Endothelial cell (in vitro differentiated cells): ENCODE measurements around the gene OR8B4. TPM values are rescaled to one million over a fixed set of nuclear protein-coding genes. Genes with fewer than 3 reads are reported as not detected.
"Not testable (repeated sequence)": the region's sequence is repeated elsewhere in the genome, so short reads cannot be mapped to it uniquely, and the experiment has no call there.

Experiments used
- DNase-seq: peaks from one replicate; pipeline ENCODE4 v3.0.0; 2021; ENCODE audit warnings: low spot score
- H3K27ac Mint-ChIP-seq: one replicate; pipeline ENCODE4 v1.8.0; 2021; ENCODE audit warnings: mixed read lengths, inconsistent platforms; ENCODE audit not compliant: unreplicated experiment
- H3K27me3 Mint-ChIP-seq: one replicate; pipeline ENCODE4 v1.8.0; 2021; ENCODE audit warnings: mild to moderate bottlenecking, moderate library complexity, mixed read lengths, inconsistent platforms; ENCODE audit not compliant: unreplicated experiment
- H3K36me3 Mint-ChIP-seq: one replicate; pipeline ENCODE4 v1.8.0; 2021; ENCODE audit warnings: mild to moderate bottlenecking, low read depth, mixed read lengths, inconsistent platforms; ENCODE audit not compliant: unreplicated experiment
- H3K4me1 Mint-ChIP-seq: one replicate; pipeline ENCODE4 v1.8.0; 2021; ENCODE audit warnings: mild to moderate bottlenecking, mixed read lengths, inconsistent platforms; ENCODE audit not compliant: unreplicated experiment
- H3K4me3 Mint-ChIP-seq: one replicate; pipeline ENCODE4 v1.8.0; 2021; ENCODE audit warnings: mild to moderate bottlenecking, mixed read lengths, inconsistent platforms; ENCODE audit not compliant: unreplicated experiment
- H3K9me3 Mint-ChIP-seq: one replicate; pipeline ENCODE4 v1.8.0; 2021; ENCODE audit warnings: mixed read lengths, inconsistent platforms; ENCODE audit not compliant: unreplicated experiment
- total RNA-seq: library from RNA; stranded (reverse); fragmentation: NEBNext Ultra II Directional; extraction: Animal tissue kit (Norgen Biotek cat#: 25700); gene quantifications from one replicate; pipeline ENCODE4 v1.2.1, GENCODE V29; 2021; ENCODE audit not compliant: unreplicated experiment
- TF ChIP-seq, protein P1 (sequence below): fragments of 200-600 bp; sonication (generic); IDR thresholded peaks from one replicate; pipeline ENCODE4 v1.5.0; 2021; ENCODE audit warnings: antibody characterized with exemption; ENCODE audit not compliant: unreplicated experiment

The OR8B4 gene
- total RNA-seq, 1 donor from 2014 or later = not detected

DNA sequence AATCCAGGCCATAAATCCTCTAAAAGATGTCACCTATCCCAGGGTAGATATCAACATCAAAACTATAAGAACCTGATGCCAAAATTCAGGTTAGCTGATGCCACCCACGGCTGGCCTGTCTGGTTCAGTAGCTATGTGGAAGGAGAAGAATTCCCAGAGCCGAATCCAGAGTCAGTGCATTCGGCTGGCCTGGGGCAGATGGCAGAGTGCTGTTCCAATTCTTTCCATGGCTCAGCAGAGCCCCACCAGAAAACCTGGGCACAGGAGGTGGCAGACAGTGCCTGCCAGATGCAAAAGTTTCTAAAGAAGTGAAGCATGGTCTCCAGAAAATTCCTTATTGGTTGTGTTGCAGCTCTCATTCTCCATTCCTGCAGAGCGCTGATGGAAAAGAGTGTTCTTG lies 40.7 kb upstream of the OR8B4 start:
- H3K27me3 Mint-ChIP-seq = peaks cover 1% of the 10 kb centered on the region
- H3K4me1 Mint-ChIP-seq = peaks cover 71% of the 10 kb centered on the region
- no peak for DNase-seq
- TF ChIP-seq, protein P1, sequence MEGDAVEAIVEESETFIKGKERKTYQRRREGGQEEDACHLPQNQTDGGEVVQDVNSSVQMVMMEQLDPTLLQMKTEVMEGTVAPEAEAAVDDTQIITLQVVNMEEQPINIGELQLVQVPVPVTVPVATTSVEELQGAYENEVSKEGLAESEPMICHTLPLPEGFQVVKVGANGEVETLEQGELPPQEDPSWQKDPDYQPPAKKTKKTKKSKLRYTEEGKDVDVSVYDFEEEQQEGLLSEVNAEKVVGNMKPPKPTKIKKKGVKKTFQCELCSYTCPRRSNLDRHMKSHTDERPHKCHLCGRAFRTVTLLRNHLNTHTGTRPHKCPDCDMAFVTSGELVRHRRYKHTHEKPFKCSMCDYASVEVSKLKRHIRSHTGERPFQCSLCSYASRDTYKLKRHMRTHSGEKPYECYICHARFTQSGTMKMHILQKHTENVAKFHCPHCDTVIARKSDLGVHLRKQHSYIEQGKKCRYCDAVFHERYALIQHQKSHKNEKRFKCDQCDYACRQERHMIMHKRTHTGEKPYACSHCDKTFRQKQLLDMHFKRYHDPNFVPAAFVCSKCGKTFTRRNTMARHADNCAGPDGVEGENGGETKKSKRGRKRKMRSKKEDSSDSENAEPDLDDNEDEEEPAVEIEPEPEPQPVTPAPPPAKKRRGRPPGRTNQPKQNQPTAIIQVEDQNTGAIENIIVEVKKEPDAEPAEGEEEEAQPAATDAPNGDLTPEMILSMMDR = no peak
- no peak overlapping the region for H3K27ac Mint-ChIP-seq
- no peaks in the 10 kb centered on the region for H3K9me3 Mint-ChIP-seq
- H3K36me3 Mint-ChIP-seq = no peaks in the 10 kb centered on the region
- no peak overlapping the region for H3K4me3 Mint-ChIP-seq

DNA sequence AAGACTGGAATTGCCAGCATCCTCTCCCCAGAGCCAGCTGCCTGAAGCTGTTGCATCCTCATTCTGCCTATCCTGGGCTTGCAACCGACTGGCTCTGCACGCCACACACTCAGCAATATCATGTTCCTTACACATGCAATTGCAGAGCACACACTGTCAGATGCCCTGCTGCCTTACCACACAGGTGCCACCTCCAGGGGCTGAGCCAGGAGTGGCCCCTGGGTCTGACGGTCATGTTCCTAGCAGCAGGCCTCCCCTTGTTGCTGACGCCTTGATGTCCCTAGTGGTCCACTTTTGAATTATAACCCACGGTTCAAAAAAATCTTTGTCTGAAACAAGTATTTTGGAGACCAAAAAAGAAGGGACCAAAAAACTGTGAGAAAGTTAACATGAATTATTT lies 39.3 kb upstream of the OR8B4 start:
- Mint-ChIP-seq H3K4me3 (no peak overlapping the region), H3K4me1 (peaks cover 57% of the 10 kb centered on the region), H3K9me3 (no peaks in the 10 kb centered on the region), H3K27ac (peak overlapping the region; percentile 52), H3K36me3 (no peaks in the 10 kb centered on the region), H3K27me3 (peaks cover 3% of the 10 kb centered on the region)
- no peak for DNase-seq
- TF ChIP-seq, protein P1 = no peak

DNA sequence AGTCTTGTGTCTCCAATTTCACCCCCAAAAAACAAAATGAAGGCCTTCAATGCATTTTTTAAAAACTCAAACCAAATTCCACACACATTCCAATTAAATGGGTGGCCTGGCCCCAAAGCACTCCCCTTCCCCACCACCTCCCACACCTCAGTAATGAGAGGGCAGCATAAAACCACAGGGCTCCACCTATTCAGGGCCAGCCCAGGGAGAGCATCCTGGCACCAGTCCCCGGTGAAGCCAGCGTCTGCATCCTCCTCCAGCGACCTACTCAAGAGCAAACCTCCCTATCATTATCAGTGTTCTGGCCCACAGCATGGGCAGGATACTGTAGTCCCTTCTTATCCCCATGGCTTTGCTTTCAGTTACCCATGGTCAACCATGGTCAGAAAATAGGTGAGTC lies 38.7 kb upstream of the OR8B4 start:
- H3K27ac Mint-ChIP-seq = peak overlapping the region; percentile 93
- no peaks in the 10 kb centered on the region for H3K36me3 Mint-ChIP-seq
- H3K4me1 Mint-ChIP-seq = peaks cover 54% of the 10 kb centered on the region
- DNase-seq = no peak
- no peak overlapping the region for H3K4me3 Mint-ChIP-seq
- TF ChIP-seq, protein P1 = no peak
- H3K27me3 Mint-ChIP-seq = peaks cover 3% of the 10 kb centered on the region
- H3K9me3 Mint-ChIP-seq = no peaks in the 10 kb centered on the region

DNA sequence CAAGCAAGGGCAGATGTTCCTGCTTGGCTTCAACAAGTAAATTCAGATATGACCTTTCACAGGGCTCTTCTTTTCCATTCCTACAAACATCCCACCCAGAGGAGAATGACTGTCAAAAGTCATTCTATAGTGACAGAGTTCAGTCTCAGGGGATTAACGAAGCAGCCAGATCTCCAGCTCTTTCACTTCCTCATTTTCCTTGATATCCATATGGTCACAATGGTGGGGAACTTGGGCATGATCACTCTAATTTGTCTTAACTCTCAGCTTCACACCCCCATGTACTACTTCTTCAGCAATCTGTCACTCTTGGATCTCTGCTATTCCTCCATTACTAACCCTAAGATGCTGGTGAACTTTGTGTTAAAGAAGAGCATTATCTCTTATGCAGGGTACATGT lies 35.8 kb upstream of the OR8B4 start:
- H3K4me1 Mint-ChIP-seq = peaks cover 49% of the 10 kb centered on the region
- no peaks in the 10 kb centered on the region for H3K9me3 Mint-ChIP-seq

DNA sequence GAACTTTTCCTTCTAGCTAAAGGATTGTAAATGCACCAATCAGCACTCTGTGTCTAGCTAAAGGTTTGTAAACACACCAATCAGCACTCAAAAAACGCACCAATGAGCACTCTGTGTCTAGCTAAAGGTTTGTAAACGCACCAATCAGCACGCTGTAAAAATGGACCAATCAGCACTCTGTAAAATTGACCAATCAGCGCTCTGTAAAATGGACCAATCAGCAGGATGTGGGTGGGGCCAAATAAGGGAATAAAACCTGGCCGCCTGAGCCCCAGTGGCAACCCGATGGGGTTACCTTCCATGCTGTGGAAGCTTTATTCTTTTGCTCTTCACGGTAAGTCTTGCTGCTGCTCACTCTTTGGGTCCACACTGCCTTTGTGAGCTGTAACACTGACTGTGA lies 34.7 kb upstream of the OR8B4 start:
- H3K4me3 Mint-ChIP-seq, DNase-seq, H3K9me3 Mint-ChIP-seq, H3K27ac Mint-ChIP-seq, H3K27me3 Mint-ChIP-seq, H3K36me3 Mint-ChIP-seq: not testable (repeated sequence)
- H3K4me1 Mint-ChIP-seq = peaks cover 41% of the 10 kb centered on the region

More for the DNA sequence above, 35.8 kb upstream of the OR8B4 start:
- no peak for DNase-seq
- H3K27ac Mint-ChIP-seq = no peak overlapping the region
- TF ChIP-seq, protein P1 = no peak
- H3K27me3 Mint-ChIP-seq = peaks cover 2% of the 10 kb centered on the region
- H3K4me3 Mint-ChIP-seq = no peak overlapping the region
- no peaks in the 10 kb centered on the region for H3K36me3 Mint-ChIP-seq

DNA sequence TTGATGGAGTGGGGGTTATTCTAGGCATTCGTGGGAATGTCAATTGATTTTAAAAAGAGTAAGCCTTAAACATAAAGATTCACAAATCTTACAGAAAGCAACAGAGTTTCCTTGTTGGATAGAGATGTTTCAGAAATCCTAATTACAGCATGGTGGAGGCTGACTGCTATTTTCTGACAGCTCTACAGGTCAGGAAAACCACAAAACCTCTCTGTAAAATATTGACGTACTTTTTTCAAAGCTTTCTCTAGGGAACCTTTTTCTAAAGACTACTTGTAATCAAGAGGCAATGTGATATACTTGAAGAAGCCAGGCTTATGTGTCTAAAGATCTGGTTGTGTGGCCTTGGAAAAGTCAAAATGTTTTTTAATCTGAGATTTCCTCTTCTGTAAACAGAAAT lies 29.9 kb upstream of the OR8B4 start:
- no peak overlapping the region for H3K27ac Mint-ChIP-seq
- TF ChIP-seq, protein P1 = no peak
- no peaks in the 10 kb centered on the region for H3K9me3 Mint-ChIP-seq
- H3K4me1 Mint-ChIP-seq = peaks cover 7% of the 10 kb centered on the region
- no peak for DNase-seq
- no peaks in the 10 kb centered on the region for H3K36me3 Mint-ChIP-seq
- no peak overlapping the region for H3K4me3 Mint-ChIP-seq
- H3K27me3 Mint-ChIP-seq = no peaks in the 10 kb centered on the region
